Mammary epithelial cell (primary cell): Measurements from ENCODE around the gene ACRV1.

Source experiments
- CTCF ChIP-seq, 2 donors: IDR thresholded peaks in 1 of 2; conservative IDR thresholded peaks in 1 of 2; 2 replicates each; pipeline ENCODE4 v1.5.1; 2011 to 2012; ENCODE audit warnings: inconsistent platforms in 2 of 2, low read length in 2 of 2, mild to moderate bottlenecking in 2 of 2, control low read depth in 1 of 2, low read depth in 1 of 2; ENCODE audit not compliant: insufficient read depth in 1 of 2; ENCODE audit errors: extremely low read depth in 1 of 2
- EZH2 ChIP-seq: IDR thresholded peaks from 2 replicates; pipeline ENCODE4 v1.6.1; 2012; ENCODE audit warnings: low read length, inconsistent platforms, borderline replicate concordance

- TF ChIP-seq CTCF (conservative IDR thresholded peaks at IDR 0.05 in 1 of 2, IDR thresholded peaks at IDR 0.05 in 1 of 2; ENCODE audit: extremely low read depth in 1 of 2, insufficient read depth in 1 of 2, low read depth in 1 of 2, low read length in 2 of 2) = no peak
- no peak for TF ChIP-seq EZH2
Measured at GRCh38 chr11:125701858-125702621, 21.4 kb upstream of the ACRV1 start.
